ENCODE measurements around the gene SRSF8. TPM values are rescaled to one million over a fixed set of nuclear protein-coding genes. Genes with fewer than 3 reads are reported as not detected.
"Not testable (repeated sequence)": the region's sequence is repeated elsewhere in the genome, so short reads cannot be mapped to it uniquely, and the experiment has no call there.

Gene SRSF8, protein sequence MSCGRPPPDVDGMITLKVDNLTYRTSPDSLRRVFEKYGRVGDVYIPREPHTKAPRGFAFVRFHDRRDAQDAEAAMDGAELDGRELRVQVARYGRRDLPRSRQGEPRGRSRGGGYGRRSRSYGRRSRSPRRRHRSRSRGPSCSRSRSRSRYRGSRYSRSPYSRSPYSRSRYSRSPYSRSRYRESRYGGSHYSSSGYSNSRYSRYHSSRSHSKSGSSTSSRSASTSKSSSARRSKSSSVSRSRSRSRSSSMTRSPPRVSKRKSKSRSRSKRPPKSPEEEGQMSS
- total RNA-seq, result 43.6 TPM

DNA sequence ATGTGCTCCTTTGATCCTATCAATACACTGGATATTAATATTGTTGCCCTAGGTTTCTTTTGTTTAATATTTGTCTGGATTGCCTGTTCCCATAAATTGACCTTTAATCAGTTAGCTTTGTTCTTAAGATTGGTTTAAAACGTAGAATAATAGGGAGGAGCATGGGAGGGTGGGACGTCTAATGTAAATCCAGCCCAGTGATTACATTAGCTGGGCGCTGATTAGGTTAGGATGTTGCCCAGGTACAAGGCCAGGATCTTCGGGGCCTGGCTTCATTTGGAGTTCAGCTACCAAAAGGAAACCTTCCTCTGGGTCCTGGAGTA is at the start of gene SRSF8:
SRSF8 (plus strand) TSS at position 204 of the 323 bp plus-strand sequence. CDS start 308 bp downstream, outside the sequence.
- DNase-seq (ENCODE audit: low spot score), result no peak

DNA sequence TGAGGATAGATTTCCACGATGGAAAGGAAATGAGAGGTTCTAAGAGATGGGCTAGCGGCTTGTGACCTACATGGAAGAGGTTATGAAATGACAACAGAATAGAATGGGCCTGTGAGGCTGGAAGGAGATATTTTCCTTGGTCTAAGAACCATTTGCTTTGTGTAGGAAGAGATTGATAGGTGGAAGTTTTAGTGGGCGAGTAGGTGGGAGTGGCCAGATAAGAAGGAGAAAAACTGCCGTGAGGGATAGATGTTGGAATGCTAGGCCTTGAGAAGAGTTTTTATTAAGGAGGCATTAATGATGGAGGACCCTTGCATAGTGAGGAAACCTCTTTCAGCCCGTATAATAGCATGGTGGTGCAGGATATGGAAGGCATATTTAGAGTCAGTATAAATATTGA is 45.3 kb upstream of the SRSF8 start:
- DNase-seq (ENCODE audit: low spot score), result not testable (repeated sequence)

DNA sequence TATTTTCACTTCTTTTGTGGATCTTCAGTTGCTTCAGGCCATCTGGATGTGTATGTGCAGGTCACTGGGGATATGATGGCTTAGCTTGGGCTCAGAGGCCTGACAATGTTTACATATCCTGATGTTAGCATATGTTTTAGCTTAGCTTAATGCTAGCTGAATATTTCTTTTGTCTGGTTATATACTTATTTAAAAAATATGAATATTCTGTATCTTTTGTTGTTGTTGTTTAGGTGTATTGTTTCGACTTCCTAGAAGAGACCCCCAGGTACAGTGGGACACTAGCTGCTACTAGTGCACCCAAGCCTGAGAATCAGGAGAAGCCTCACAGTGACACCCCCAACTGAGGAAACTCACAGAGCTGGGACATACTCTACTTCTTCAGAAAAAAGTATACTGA is 41.8 kb upstream of the SRSF8 start, which contains the start of gene KDM4E:
KDM4E (plus strand) TSS at position 301 of the 400 bp plus-strand sequence. CDS start 300 bp downstream, outside the sequence.
- DNase-seq (ENCODE audit: low spot score), result no peak

DNA sequence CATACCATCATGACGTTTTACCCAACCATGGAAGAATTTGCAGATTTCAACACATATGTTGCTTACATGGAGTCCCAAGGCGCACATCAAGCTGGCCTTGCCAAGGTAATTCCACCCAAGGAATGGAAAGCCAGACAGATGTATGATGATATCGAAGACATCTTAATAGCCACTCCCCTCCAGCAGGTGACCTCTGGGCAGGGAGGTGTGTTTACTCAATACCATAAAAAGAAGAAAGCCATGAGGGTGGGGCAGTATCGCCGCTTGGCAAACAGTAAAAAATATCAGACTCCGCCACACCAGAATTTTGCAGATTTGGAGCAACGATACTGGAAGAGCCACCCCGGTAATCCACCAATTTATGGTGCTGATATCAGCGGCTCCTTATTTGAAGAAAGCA is 41.1 kb upstream of the SRSF8 start:
- not testable (repeated sequence) for DNase-seq (ENCODE audit: low spot score)

DNA sequence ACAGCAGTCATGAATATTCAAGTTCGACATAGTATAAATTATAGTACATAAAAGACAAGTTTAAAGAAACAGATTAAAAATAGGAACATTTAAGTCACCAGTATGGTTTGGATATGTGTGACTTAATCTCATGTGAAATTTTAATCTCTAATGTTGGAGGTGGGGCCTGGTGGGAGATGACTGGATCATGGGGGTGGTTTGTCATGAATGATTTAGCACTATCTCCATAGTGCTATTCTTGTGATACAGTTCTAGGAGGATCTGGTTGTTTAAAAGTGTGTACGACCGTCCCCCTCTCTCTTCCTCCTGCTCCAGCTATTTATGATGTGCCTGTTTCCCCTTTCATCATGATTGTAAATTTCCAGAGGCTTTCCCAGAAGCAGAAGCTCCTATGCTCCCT is 38.4 kb upstream of the SRSF8 start:
- DNase-seq (ENCODE audit: low spot score), result no peak

DNA sequence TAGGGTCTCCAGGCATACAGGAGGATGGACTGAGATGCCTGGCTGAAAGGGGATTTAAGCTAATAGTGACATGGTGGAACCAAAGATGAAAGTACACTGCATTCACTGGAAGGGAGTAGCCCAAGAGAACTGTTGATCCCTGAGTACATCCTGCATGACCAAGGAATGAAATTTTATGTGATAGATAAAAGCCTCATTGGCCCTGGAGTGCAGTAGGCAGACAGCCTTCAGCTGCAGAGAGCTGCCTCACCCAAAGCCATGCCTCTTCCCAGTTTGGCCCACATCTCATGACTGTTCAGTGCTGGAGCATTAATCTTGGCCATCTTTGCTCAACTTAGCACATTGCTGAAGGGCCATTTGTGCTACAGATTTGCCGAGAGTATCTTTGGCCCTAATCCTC is 33.7 kb upstream of the SRSF8 start:
- DNase-seq (ENCODE audit: low spot score), result no peak

DNA sequence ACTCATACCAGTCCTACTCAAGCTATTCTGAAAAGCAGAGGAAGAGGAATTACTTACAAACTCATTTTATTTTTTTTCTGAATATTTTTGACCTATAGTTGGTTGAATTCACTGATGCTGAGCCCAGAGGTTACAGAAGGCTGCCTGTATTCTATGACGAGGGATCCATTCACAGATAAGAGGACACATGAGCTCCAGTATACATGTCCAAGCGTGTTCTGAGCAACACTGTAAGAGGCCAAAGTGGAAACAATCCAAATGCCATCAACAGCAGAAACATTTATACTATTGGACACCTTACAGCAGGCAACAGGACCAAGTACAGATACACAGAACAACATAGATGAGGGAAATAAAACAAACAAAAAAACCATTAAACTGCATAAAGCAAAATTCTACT is 31.4 kb upstream of the SRSF8 start:
- no peak for DNase-seq (ENCODE audit: low spot score)

DNA sequence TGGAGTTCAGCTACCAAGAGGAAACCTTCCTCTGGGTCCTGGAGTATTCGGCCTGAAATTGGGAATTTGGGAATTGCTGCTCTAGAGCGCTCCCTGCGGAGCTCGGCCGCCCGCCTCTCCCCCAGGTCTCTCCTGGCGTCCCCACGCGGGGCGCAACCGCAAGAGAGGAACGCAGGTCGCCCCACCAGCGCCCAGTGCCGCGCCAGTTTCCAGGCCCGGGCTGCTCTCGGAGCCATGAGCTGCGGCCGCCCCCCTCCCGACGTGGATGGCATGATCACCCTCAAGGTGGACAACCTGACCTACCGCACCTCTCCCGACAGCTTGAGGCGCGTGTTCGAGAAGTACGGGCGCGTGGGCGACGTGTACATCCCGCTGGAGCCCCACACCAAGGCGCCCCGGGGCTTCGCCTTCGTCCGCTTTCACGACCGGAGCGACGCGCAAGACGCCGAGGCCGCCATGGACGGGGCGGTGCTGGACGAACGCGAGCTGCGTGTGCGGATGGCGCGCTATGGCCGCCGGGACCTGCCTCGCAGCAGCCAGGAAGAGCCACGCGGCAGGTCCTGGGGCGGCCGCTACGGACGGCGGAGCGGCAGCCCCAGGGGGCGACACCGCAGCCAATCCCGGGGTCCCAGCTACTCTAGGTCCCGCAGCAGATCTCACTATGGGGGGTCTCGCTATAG is 29.2 kb upstream of the SRSF8 start:
- not testable (repeated sequence) for DNase-seq (ENCODE audit: low spot score)

DNA sequence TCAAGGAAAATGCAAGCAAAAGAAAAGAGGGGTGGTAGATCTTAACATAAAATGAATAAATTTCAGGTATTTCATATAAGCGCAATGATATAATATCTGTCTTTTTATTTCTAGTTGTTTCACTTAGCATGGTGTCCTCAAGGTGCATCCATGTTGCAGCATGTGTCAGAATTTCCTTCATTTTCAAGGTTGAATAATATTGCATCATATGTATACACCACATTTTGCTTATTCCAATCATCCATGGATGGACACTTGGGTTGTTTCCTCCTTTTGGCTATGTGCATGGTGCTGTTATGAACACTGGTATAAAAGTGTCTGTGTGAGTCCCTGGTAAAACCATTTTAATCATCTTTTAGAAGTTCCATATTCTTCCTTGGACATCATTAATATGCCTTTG is 24.5 kb upstream of the SRSF8 start:
- DNase-seq (ENCODE audit: low spot score), result no peak

DNA sequence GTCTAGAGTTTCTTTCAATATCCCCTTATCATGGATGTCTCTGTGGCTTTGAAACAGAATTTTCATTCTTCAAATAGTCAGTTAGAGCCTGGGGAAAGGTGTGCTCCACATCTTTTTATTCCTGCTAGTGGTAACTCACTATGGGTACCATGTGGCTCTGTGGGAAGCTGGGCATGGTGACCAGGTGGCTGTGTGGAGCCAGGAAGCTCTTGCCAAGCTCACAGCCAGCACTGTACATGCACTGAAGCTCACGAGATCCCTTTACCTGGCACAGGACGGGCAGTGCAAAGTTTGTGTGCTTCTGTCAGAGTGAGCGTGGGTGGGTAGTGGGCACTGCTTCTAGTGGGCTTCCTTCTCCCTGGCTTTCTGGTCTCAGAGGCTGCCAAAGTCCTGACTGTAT is 23.8 kb upstream of the SRSF8 start:
- no peak for DNase-seq (ENCODE audit: low spot score)

DNA sequence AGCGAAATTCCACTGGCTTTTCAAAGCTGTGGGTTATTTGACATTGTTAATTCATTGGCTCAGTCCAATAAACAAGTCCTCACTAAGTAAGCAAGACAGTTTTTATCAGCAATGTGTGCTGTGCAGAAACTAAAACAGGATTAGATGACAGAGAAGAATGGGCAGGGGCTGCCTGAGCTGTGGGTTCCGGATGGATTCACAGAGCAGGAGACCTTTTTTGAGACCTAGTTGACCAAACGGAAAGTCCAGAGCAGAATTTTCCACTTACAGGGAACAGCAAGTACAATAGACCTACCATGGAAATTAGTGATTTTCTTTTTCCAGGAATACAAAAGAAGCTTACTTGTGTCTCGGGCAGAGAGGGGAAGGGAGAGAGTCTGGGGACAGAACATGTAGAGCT is 22.7 kb upstream of the SRSF8 start:
- no peak for DNase-seq (ENCODE audit: low spot score)

DNA sequence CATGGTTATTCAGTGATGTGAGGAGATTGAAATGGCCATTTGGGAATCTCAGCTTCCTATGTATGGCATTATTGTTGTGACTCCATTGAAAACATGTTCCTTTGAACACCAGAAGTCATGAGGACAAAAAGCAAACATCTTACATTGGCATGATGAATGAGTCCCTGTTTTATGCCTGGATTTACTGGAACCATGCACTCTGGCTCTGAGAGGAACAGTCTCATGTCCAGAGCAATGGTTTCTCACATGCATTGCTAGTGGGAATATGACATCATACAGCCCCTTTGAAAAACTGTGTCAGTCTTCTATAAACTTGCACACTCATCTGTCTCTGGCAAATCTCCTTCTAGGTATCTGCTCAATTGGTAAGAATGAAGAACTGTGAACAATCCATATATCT is 20.9 kb upstream of the SRSF8 start:
- DNase-seq (ENCODE audit: low spot score), result no peak

DNA sequence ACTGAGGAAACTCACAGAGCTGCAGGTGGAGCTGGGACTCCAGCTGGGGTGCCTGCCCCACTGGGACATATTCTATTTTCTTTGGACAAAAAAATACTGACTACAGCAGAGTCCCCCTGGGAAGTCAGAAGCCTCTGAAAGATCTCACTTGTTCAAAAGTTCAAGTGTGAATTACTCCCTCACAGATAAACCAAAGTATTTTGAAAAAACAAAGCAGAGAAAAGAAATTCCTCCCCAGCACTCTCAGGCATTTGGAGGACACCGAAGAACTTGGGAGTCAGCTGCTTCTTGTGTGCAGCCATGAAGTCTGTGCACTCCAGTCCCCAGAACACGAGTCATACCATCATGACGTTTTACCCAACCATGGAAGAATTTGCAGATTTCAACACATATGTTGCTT is 17.6 kb upstream of the SRSF8 start, which contains the start of gene KDM4F:
KDM4F (plus strand) TSS at position 301 of the 400 bp plus-strand sequence.
- DNase-seq (ENCODE audit: low spot score), result not testable (repeated sequence)

DNA sequence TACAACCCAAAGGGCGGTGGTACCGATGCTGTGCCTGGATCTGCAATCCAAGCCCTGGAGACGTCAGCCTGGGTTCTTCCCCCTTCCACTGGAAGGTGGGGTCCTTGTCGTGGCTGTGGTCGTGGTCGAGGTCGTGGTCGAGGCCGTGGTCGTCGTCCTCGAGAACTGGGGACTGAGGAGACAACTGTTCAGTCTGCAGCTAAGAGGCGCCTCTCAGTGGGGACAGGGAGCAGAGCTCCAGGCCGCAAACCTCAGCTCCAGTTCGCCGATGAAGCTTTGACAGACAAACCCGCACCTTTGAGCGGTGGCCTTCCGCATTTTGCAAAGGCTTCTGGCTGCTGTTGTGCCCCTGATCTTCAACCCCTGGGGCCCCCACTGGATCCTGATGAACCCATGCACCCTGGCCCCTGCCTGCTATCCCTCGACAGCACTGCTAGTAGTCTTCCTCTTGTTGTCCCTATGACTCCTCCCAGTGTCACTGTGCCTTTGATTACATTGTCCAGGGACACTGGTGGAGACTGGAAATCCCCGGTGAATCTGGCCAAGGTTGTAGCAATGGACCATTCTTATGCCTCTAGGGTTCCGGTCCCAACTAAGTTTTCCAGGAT is 16.0 kb upstream of the SRSF8 start:
- DNase-seq (ENCODE audit: low spot score), result no peak

DNA sequence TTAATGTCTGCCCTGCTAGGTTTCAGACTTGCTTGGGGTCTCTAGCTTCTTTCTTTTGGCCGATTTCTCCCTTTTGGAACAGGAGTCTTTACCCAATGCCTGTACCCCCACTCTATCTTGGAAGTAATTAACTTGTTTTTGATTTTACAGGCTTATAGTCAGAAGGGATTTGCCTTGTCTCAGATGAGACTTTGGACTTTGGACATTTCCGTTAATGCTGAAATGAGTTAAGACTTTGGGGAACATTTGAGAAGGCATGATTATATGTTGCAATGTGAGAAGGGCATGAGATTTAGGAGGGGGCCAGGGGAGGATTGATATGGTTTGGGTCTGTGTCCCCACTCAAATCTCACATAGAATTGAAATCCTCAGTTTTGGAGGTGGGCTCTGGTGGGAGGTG is 12.4 kb upstream of the SRSF8 start:
- no peak for DNase-seq (ENCODE audit: low spot score)

DNA sequence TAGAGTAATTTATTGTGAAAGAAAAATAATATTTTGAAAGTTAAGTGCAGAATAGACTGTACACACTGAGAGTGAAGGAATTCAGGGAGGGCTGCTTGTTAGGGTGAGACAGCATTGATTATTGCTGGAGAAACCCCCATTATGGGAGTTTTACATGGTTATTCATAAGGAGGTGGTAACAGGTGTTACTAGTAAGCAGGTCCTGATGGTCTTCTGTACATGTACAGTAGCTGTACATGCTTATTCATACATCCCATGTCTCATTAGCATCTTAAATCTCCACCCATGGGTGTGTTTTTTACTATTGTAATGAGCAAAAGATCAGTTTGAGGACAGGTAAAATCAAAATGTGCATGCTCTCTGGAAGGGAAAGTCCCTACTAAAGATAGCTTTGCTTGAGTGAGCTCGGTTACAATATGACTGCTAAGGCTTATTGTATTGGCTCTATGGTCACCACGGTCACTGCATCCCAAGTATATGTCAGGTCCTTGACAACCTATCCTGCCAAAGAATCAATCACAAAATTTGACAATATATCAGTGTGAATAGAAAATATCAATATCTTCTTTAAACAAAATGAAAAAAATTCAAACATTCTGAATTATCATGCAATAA is 11.3 kb upstream of the SRSF8 start:
- DNase-seq (ENCODE audit: low spot score), result no peak

DNA sequence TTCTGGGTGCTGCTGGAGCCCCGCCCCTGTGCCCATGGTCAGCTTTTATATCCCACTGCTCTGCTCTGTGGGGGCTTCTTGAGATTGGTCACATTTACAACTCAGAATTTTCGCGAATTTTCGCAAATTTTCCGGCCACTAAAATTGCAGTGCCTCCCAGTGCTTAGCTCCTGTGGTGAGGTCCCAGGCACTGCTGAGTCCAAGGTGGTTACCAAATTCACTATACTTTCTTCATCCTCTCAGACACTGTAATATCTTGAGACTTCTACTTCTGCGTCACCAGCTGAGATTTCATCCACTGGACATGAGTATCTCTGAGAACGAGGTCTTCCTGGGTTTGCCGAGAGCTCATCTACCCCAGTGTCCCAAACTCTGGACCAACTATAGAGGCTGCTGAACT is 8.8 kb upstream of the SRSF8 start:
- no peak for DNase-seq (ENCODE audit: low spot score)

DNA sequence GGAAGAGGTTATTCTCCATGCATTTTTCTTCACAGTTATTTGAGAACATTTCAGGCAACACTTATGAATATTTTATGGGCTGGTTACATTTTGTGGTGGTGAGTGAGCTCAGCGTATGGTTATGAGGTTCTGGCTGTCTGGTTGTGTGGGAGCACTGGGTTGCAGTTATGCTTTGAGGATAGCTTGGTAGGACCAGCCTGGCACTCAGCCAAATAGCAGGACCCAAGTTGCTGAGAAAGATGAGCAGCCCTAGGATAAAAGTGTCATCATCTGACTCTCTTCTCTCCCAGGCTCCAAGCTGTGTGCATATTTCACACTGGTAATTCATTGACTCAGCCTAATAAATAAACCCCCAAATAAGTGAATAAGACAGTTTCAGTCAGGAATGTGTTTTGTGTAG is 8.1 kb upstream of the SRSF8 start:
- DNase-seq (ENCODE audit: low spot score), result no peak

DNA sequence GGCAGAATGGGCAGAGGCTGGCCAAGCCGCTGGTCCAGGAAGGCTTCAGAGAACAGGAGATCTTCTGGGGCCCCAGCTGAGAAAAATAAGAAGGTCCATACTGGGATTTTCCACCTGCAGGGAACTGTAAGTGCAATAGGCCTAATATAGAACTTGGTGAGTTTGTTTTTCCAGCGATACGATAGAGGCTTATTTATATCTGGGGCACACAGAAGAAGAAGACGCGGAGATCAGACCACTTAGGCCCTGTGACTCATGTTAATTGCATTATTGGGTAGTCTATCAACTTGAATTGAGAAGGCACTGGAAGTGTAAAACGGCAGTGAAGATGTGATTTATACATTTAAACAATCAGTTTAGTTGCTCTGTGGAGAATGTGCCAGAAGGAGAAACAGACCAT is 7.7 kb upstream of the SRSF8 start:
- no peak for DNase-seq (ENCODE audit: low spot score)

DNA sequence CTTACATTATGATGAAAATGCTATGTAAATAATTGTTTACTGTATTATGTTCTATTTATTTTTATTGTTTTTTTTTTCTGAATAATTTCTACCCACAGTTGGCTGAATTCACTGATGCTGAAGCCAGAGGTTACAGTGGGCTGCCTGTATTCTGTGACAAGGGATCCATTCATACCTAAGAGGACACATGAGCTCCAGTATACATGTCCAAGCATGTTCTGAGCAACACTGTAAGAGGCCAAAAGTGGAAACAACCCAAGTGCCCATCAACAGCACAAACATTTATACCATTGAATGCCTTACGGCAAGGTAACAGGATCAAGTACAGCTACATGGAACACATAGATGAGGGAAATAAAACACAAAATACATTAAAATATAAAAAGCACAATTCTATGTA is 1.4 kb upstream of the SRSF8 start:
- DNase-seq (ENCODE audit: low spot score), result no peak

DNA sequence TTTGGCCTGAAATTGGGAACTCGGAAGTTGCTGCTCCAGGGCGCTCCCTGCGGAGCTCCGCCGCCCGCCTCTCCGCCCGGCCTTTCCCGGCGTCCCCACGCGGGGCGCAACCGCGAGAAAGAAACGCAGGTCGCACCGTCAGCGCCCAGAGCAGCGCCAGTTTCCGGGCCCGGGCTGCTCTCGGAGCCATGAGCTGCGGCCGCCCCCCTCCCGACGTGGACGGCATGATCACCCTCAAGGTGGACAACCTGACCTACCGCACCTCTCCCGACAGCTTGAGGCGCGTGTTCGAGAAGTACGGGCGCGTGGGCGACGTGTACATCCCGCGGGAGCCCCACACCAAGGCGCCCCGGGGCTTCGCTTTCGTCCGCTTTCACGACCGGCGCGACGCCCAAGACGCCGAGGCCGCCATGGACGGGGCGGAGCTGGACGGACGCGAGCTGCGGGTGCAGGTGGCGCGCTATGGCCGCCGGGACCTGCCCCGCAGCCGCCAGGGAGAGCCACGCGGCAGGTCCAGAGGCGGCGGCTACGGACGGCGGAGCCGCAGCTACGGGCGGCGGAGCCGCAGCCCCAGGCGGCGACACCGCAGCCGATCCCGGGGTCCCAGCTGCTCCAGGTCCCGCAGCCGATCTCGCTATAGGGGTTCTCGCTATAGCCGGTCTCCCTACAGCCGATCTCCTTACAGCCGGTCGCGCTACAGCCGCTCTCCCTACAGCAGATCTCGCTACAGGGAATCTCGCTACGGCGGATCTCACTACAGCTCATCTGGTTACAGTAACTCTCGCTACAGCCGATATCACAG is 521 bp downstream of the SRSF8 start:
- DNase-seq (ENCODE audit: low spot score), result peak; percentile 80

DNA sequence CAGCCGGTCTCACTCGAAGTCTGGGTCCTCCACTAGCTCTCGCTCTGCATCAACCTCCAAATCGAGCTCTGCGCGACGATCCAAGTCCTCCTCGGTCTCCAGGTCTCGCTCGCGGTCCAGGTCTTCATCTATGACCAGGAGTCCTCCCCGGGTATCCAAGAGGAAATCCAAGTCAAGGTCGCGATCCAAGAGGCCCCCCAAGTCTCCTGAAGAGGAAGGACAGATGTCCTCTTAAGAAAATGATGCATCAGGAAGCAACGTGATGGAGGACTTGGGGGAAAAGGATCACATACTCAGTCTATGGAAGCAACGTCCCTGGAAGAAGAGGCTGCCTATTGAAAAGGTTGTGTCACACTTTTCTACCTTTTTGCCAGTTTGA is 1.1 kb downstream of the SRSF8 start:
- DNase-seq (ENCODE audit: low spot score), result no peak

All from mucosa of gallbladder (tissue), 1 donor.